Small intestine (tissue), 7 donors: Measurements from ENCODE around the gene ARHGAP23. TPM values are rescaled to one million over a fixed set of nuclear protein-coding genes. Genes with fewer than 3 reads are reported as not detected.

Experiments used
- DNase-seq, 2 donors: peaks; one replicate each; pipeline versions ENCODE4 v3.0.0 to v3.0.0-alpha.2; 2013
- FAIRE-seq: peaks from 2 replicates; lab custom pipeline; 2012; peaks lifted over from hg19 to GRCh38; lab: Jason Lieb, UNC
- H3K27ac ChIP-seq, 3 donors: one replicate each; pipeline ENCODE4 v1.5.1; 2013; ENCODE audit warnings: low read length in 2 of 3, mild to moderate bottlenecking in 2 of 3, control low read depth in 1 of 3, inconsistent platforms in 1 of 3, low read depth in 1 of 3, moderate library complexity in 1 of 3
- H3K27me3 ChIP-seq, 3 donors: one replicate each; pipeline ENCODE4 v1.6.1; 2013; ENCODE audit warnings: low read length in 3 of 3, inconsistent platforms in 1 of 3; ENCODE audit not compliant: control insufficient read depth in 3 of 3, insufficient read depth in 3 of 3
- H3K36me3 ChIP-seq, 3 donors: one replicate each; pipeline ENCODE4 v1.6.1; 2013; ENCODE audit warnings: low read length in 3 of 3, inconsistent platforms in 1 of 3, low read depth in 1 of 3, mild to moderate bottlenecking in 1 of 3, moderate library complexity in 1 of 3; ENCODE audit not compliant: control insufficient read depth in 3 of 3, insufficient read depth in 2 of 3
- H3K4me1 ChIP-seq, 3 donors: one replicate each; pipeline ENCODE4 v1.6.1; 2013; ENCODE audit warnings: low read length in 2 of 3, inconsistent platforms in 1 of 3, low read depth in 1 of 3, mild to moderate bottlenecking in 1 of 3, moderate library complexity in 1 of 3; ENCODE audit not compliant: control insufficient read depth in 3 of 3, insufficient read depth in 2 of 3
- H3K4me3 ChIP-seq, 3 donors: one replicate each; pipeline ENCODE4 v1.5.1; 2013; ENCODE audit warnings: low read length in 3 of 3, control low read depth in 1 of 3, inconsistent platforms in 1 of 3, low read depth in 1 of 3, mild to moderate bottlenecking in 1 of 3, moderate library complexity in 1 of 3
- H3K9me3 ChIP-seq, 2 donors: one replicate each; pipeline ENCODE4 v1.6.1; 2013; ENCODE audit warnings: low read depth in 1 of 2, low read length in 1 of 2; ENCODE audit not compliant: control insufficient read depth in 2 of 2, insufficient read depth in 1 of 2
- WGBS, 3 donors: extraction: QIAGEN DNeasy Blood & Tissue Kit; methylation state at CpG; one replicate each; pipeline ENCODE4 v1.1.7; 2013; 5-methylcytosine and 5-hydroxymethylcytosine counted together
- polyA plus RNA-seq, 4 donors: library from polyadenylated mRNA; stranded (reverse) in 3 of 4; unstranded in 1 of 4; fragments of 200-250 nt in 3 of 4; fragments of 120-200 nt in 1 of 4; gene quantifications; one replicate each; pipeline versions ENCODE4 v1.2.1 to v1.2.3, GENCODE V29; 2013
- donor health status: healthy with polysubstance abuse.
- donor health status: control.
- donor health status: control.
- donor health status: Bipolar disorder and iron deficiency.
- donor health status: healthy.

Gene ARHGAP23
- polyA plus RNA-seq, 4 donors, result 0.89 to 10.4 (median 4.7) TPM

DNA sequence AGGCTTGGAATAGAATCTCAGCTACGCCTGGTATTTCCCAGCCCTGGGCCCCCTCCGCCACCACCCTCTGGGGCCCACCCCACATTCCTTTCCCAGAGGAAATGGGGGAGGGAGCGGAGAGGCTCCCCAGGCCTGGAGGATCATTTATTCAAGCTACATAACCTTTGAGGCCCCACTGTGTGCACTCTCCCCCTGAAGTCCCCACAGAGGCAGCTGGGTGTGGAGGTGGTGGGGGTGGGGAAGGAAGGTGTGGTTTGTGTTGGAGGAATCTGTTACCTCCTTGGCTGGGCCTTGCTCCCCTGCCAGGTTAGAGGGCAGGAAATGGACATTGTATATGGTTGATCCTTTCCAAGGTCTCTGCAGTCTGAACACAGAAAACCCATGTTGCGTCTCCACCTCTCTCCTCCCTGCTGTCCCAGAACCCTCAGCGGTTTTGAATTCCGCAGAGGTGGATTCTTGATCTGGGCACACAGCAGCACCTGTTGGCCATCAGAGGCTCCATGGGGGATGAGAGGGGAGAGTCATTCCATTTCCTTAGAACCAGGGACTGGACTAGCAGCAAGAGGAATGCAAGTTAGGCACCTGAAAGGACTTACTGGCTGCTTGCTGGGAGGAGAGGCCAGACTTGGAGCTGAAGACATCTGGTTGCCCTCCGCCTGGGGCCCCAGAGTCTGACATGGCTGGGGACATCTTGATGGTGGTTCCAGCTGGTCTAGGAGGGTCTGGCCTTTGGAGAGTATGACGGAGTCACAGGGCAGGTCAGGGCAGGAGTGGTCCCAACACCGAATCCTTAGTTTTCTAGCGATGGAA, 23.0 kb downstream of the ARHGAP23 start:
- no peak for FAIRE-seq
- peaks cover 0 to 3% (median 0%) of the 10 kb centered on the region in 3 donors for H3K36me3 ChIP-seq
- H3K4me1 ChIP-seq, result peaks cover 0 to 74% (median 0%) of the 10 kb centered on the region in 3 donors
- peaks cover 2 to 40% (median 10%) of the 10 kb centered on the region in 3 donors for H3K27me3 ChIP-seq
- H3K27ac ChIP-seq, result peak overlapping the region in 2 of 3 donors; percentile 77 to 82
- peak overlapping the region in 1 of 3 donors; percentile 8 for H3K4me3 ChIP-seq
- DNase-seq, result peak in 1 of 2 donors; percentile 82
- 57 to 85% (median 66%) methylated on average over 8 to 10 of the region's 10 CpGs for whole genome bisulfite sequencing, 3 donors
- H3K9me3 ChIP-seq, result no peaks in the 10 kb centered on the region

DNA sequence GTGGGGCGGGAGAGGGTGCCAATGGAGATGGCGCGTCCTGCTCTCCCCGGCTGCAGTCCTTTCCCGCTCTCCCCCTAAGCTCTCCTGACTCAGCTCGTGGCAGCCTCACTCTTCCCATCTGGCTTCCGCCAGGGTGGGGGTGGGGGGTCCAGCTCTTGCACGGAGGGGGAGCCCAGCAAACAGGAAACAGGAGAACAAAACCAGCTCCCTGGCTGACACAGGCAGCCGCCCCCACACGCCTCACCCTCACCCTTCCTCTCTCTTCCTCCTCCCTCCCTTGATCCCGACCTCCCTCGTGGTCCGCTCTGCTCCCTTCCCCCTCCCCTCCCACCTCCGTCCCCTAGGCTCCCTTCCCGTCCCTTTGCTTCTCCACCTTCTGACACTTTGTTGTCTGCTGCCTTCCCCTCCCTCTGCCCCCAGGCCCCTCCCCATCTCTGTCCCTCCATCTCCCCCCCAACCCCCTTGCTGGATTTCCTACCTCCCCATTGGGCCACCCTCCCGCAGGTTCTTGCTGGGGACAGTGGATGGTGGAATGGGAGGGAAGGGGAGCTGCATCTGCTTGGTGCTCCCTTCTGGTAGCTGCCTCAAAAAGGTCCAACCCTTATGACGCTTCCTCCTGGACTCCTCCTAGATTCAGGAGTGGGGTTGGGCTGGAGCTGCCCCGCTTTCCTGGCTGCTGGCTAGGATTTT, 23.7 kb downstream of the ARHGAP23 start:
- FAIRE-seq (no peak), DNase-seq (peak in 1 of 2 donors; percentile 40)
- Histone ChIP-seq H3K4me3 (peak overlapping the region in 1 of 3 donors; percentile 8), H3K27me3 (peaks cover 2 to 40% (median 10%) of the 10 kb centered on the region in 3 donors), H3K36me3 (peaks cover 0 to 8% (median 0%) of the 10 kb centered on the region in 3 donors), H3K9me3 (no peaks in the 10 kb centered on the region), H3K4me1 (peaks cover 0 to 75% (median 0%) of the 10 kb centered on the region in 3 donors), H3K27ac (peak overlapping the region in 2 of 3 donors; percentile 77 to 82)
- 43 to 81% (median 68%) methylated on average over 16 to 18 of the region's 18 CpGs for WGBS, 3 donors

DNA sequence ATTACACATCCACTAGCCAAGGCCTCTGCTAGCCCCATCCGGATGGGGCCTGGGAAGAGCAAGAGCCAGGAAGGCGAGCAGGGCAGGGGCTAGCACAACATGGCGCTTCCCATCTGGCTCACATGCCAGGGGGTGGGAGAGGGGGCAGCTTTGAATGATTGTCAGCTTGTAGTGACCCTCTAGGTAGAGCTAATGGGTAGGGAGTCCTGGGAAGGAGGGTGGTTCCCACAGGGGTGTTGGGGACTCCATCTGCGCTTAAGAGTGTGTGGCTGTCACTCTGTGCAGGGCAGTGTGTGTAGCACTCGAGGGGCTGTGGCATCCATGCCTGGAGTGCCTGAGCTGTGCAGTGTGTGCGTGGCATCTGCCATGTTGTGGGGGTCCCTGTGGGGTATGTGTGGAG, 24.5 kb downstream of the ARHGAP23 start:
- Histone ChIP-seq H3K9me3 (no peaks in the 10 kb centered on the region), H3K4me1 (peaks cover 0 to 73% (median 0%) of the 10 kb centered on the region in 3 donors), H3K4me3 (no peak overlapping the region), H3K27me3 (peaks cover 2 to 40% (median 10%) of the 10 kb centered on the region in 3 donors), H3K27ac (peak overlapping the region in 2 of 3 donors; percentile 20 to 77), H3K36me3 (peaks cover 0 to 9% (median 0%) of the 10 kb centered on the region in 3 donors)
- FAIRE-seq, result no peak
- no peak for DNase-seq
- 80 to 91% (median 87%) methylated on average over 6 of the region's 6 CpGs for WGBS, 3 donors

DNA sequence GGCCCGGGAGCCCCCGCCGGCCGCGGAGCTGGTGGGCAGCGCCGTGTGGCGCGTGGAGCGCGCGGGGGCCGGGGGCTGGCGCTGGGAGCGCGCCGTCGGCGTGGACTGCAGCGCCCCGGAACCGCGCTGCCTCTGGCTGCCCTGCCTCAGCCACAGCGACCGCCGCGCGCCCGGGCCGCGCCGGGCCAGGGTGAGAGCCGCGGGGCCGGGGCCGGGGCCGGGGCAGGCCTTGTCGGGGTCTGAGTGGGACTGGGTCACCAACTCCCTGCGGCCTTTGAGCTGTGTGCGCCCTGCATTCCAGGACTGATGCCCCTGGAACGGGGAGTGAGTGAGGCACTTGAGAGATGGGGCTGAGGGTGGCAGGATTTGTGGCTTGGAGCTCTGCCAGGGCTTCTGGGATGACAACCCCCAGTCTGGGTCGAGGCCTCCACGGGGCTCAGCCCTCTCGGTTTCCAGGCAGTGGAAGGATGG, 25.7 kb downstream of the ARHGAP23 start:
- peaks cover 0 to 21% (median 0%) of the 10 kb centered on the region in 3 donors for H3K36me3 ChIP-seq
- WGBS, 3 donors, result 2 to 3% (median 3%) methylated on average over 22 to 44 of the region's 44 CpGs
- H3K4me1 ChIP-seq, result peaks cover 0 to 62% (median 0%) of the 10 kb centered on the region in 3 donors
- H3K27me3 ChIP-seq, result peaks cover 2 to 40% (median 10%) of the 10 kb centered on the region in 3 donors
- H3K9me3 ChIP-seq, result no peaks in the 10 kb centered on the region
- peak overlapping the region in 2 of 3 donors; percentile 27 to 49 for H3K4me3 ChIP-seq
- FAIRE-seq, result no peak
- peak in 1 of 2 donors; percentile 36 for DNase-seq
- peak overlapping the region in 1 of 3 donors; percentile 65 for H3K27ac ChIP-seq

DNA sequence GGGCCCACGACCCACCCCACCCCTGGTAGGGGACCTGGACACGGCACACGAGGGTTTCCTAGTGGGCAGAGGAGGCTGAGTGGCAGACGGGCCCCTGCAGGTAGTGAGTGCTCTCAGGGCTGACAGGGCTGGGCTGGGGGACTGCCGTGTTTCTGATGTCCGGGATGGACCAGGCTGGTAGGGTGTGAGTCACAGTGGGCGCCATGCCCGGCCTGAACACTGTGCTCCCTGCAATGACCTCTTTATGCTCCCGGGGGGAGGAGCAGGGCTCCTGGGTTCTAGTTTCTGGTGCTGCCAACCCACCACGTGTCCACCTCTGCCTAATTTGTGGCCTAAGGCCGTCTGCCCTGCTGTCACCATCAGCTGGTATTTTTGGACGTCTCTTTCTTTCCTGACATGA, 26.3 kb downstream of the ARHGAP23 start:
- Histone ChIP-seq H3K27ac (peak overlapping the region in 1 of 3 donors; percentile 65), H3K4me1 (peaks cover 0 to 57% (median 0%) of the 10 kb centered on the region in 3 donors), H3K4me3 (peak overlapping the region in 1 of 3 donors; percentile 49), H3K27me3 (peaks cover 2 to 40% (median 10%) of the 10 kb centered on the region in 3 donors), H3K36me3 (peaks cover 0 to 27% (median 0%) of the 10 kb centered on the region in 3 donors), H3K9me3 (no peaks in the 10 kb centered on the region)
- DNase-seq (no peak), FAIRE-seq (no peak)
- 38 to 42% (median 38%) methylated on average over 12 of the region's 12 CpGs for WGBS, 3 donors

DNA sequence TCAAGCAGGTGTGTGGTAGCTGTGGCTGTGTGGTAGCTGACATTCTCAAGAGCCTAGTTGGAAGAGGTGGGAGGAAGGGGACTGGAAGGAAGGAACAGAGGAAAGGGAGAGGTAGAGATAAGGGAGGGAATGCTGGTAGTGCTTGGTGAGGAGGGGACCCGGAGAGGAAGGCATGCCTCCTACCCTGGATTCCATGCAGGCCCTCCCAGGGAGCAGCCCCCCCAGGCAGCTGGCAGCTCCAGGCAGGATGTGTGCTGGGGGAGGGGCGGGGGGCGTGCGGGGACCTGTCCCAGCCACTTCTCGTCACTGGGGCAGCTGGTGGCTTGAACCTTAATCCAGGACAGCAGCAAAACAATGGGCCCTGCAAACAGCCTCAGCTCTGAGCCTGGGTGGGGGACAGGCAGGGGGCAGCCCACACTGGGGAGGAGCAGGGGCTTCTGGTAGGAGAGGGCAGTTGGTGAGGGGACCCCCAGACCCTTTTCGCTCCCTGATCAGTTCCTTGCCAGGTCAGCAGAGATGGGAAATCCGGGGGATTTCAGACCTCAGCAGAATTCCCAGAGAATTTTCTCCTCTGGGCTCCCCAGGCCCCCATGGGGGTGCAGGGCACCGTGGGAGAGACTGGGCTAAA, 27.1 kb downstream of the ARHGAP23 start:
- no peak overlapping the region for H3K27ac ChIP-seq
- no peak for DNase-seq

DNA sequence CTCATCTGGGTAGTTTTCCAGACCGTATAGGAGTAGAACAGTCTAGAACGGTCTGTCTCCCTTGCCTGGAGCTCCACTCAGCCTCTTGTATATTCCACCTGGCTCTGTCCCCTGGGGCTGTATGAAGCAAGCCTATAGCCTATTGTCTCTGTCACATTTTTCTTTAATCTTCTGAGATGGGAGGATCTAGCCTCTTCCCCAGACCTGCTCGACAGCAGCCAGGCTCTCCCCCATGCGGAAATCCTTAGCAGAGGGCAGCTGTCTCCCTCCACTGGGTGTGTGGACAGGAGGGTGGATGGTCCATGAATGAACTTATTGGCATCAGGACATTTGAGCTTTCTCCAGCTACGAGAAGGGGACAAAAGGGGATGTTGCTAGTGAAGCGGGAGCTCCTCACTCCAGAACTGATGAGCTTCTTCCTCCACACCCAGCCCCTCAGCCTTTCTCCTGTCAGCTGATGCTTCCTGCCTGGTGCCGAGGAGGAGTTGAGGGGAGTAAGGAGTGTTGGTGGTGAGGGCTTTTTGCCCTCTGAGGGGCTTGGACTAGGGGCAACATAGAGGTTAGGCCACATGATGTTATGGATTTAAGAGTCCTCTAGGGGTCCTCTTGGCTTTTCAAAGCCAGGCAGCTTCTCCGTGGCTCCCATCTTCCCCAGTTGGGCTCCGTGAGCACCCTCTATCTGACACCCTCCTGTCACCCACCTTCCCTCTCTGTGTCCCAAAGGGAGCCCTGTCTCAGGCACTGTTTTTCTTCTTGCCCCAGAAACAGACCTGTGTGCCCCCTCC, 28.0 kb downstream of the ARHGAP23 start:
- H3K27me3 ChIP-seq, result peaks cover 2 to 40% (median 10%) of the 10 kb centered on the region in 3 donors
- H3K4me1 ChIP-seq, result peaks cover 0 to 53% (median 0%) of the 10 kb centered on the region in 3 donors
- DNase-seq, result no peak
- no peaks in the 10 kb centered on the region for H3K9me3 ChIP-seq
- H3K4me3 ChIP-seq, result no peak overlapping the region
- 80 to 87% (median 86%) methylated on average over 9 of the region's 9 CpGs for WGBS, 3 donors
- FAIRE-seq, result no peak
- no peak overlapping the region for H3K27ac ChIP-seq
- H3K36me3 ChIP-seq, result peaks cover 0 to 43% (median 0%) of the 10 kb centered on the region in 3 donors

More for the DNA sequence above, 27.1 kb downstream of the ARHGAP23 start:
- Histone ChIP-seq H3K36me3 (peaks cover 0 to 35% (median 0%) of the 10 kb centered on the region in 3 donors), H3K27me3 (peaks cover 2 to 40% (median 10%) of the 10 kb centered on the region in 3 donors), H3K4me1 (peaks cover 0 to 55% (median 0%) of the 10 kb centered on the region in 3 donors), H3K9me3 (no peaks in the 10 kb centered on the region), H3K4me3 (no peak overlapping the region)
- WGBS, 3 donors, result 60 to 73% (median 61%) methylated on average over 6 to 8 of the region's 8 CpGs
- FAIRE-seq, result no peak
